Stimulated activated CD8-positive, alpha-beta memory T cell treated with anti-CD3 and anti-CD28 coated beads, Interleukin-7, amount 100 ng/mL, for 24 hours (primary cell): Measurements from ENCODE around the gene ZNF2.

Experiments
- DNase-seq: peaks from one replicate; pipeline ENCODE4 v3.0.0-alpha.2; 2020; ENCODE audit warnings: low read depth

The ZNF2 gene

DNA sequence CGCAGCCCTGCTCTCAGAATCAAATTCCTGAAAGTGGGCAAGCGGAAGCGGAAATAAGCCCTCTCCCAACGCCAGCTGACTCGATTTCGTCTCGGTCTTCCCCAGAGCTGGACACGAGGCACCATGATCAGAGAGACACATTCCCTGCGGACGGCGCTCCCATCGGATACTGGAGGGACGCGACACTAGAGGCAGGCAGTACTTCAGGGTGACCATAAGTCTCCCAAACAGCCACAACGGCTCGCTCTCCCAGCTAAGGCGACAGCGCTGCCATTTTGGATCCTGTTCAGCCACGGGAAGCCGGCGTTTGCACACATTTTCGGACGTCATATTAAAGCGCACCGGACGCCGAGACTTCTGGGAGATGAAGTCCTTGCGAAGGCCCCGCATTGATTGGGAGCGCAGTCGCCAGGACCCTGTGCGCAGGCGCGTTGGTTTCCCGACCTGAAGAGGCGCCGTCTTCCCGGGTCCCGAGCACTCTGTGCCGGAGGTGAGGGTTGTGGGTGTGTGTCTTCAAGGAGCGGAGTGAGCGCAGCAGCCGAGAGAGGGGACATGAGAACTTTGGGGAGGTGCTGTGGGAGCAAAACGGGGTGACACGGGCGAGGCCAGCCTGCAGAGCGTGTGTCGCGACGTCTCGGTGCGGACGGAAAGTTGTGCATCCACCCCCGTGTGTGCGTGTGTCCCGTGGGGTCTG is at the start of gene ZNF2:
TSS of gene ZNF2 (plus strand) at position 439 of the 694 bp plus-strand sequence. CDS start 10,418 bp downstream, outside the sequence.
- DNase-seq = peak; percentile 96

DNA sequence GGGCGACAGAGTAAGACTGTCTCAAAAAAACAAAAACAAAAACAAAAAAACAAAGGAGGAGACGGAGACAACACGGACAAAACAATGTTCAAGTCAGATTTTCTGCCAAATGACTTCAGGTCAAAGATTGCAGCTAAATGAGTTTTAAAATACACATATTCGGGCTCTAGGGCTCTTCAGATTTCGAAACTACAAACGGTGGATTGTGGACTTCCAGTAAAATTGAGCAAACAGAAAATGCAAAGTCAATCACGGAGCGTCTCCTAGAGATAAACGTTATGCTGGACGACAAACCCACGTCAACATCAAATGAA is 44.6 kb upstream of the ZNF2 start:
- no peak for DNase-seq

DNA sequence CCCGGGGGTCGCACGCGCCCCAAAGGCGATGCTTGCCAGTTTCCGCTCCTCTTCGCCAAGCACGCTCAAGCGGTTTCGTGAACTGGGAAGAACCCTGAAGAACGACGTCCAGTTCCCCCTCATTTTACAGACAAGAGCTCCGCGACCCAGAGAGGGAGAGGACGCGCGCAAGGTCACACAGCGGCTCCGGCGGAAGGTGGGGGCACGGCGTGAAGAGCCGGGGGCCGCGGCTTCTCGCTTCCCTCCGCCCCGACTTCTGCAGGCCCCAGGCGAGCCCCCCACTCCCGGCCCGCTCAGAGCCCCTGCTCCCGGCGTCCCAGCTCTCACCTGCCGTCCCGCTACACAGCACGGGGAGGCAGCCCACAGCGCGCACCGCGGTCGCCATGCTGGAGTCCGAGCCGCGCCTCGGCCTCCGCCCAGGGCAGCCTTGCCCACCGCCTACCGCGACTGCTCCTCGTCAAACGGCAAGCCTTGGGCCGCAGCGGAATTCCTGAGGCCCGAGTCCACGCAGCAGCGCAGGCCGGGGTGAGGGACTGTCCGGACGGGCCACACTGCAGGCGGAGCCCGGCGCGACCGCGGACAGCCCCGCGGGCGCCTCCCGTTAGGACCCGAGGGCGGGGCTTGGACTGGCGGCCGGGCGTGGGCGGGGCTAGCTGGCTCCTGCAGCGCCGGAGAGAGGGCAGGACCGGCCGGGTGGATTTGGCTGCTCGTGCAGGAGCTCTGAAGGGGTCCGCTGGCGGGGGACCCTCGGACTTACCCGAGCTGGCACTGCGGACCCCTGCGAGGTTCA is 44.0 kb upstream of the ZNF2 start, which contains the start of gene MRPS5:
TSS of gene MRPS5 (minus strand) at position 402 of the 790 bp plus-strand sequence. CDS start at position 385, 17 bp downstream.
- DNase-seq = peak; percentile 83

DNA sequence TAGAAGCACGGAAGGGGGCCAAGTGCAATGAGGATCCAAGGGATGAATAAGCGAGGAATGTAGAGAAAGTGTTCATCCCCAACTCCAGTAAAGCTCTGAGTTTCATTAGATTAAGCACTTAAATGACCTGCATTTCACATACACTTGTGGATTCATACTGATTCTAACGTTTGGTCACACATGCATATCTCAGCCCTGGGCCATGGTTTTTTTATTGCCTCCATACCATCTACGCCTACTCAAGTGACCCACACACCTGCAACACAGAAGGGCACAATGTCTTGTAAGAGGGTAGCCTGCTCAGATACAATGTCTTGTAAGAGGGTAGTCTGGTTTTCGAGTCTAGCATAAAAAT is 43.4 kb upstream of the ZNF2 start:
- DNase-seq = no peak

DNA sequence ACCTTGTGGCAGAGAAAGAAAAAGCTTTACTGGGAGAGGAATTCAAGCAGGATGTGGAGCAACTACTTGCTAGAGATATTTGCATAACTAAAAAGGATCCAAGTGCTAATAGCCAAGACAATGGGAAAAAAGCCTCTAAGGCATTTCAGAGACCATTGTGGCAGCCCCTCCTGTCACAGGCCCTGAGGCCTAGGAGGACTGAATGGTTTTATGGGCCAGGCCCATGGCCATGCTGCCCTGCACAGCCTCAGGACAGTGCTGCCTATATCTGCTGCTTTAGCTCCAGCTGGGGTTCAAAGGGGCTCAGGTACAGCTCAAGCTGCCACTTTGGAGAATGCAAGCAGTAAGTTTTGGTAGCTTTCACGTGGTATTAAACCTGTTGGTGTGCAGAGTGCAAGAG is 26.9 kb upstream of the ZNF2 start:
- no peak for DNase-seq

DNA sequence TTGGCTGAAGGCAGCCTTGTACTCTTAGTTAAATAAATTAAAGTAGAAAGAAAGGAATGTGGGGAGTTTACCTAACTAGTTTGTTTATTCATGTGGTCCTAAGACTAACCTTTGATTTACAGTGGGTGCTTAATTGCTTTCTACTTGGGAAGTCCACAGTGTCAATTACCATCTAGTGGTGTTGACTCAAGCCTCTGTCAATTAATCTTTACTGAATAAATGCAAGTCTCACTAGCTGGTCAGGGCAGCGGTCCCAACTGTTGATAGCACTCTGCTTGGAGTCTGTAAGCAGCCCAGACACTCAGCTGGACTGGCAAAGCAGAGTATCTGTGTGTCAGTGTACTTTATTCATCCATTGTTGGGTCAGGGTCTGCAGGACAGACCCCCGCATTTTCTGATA is 21.8 kb upstream of the ZNF2 start:
- DNase-seq = no peak

DNA sequence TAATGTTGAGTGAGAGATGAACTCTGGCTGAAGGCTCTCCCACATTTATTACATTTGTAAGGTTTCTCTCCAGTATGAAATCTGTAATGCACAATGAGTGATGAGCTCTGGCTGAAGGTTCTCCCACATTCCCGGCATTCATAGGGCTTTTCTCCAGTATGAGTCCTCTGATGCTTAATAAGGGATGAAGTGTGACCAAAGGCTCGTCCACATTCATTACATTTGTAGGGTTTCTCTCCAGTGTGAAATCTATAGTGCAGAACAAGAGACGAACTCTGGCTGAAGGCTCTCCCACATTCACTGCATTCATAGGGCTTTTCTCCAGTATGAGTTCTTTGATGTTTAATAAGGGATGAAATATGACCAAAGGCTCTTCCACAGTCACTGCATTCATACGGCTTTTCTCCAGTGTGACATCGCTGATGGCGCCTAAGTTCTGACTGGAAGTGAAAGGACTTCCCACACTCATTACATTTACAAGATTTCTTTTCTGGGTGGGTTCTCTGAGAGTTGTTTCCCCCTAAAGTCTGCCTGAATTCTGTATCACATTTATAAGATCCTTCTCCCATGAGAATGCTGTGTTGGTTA is 16.1 kb upstream of the ZNF2 start:
- DNase-seq = no peak

DNA sequence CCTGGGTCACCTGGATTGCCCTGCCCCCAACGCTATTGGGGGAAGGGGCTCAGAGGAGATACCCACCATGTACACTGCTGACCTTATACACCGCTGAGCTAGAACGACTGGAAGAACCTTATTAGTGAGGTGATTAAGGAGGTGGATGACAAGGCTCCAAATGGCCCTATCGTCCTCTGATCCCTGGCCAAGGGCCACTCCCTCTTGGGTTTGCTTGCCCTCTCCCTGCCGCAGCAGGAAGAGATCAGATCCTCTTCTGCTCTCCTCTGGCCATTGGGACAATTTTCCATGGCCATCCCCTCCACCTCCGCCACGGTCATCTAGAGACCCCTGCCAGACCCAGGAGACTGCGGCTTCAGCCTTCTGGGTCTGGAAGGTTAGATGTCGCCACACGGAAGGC is 7.2 kb upstream of the ZNF2 start:
- no peak for DNase-seq

DNA sequence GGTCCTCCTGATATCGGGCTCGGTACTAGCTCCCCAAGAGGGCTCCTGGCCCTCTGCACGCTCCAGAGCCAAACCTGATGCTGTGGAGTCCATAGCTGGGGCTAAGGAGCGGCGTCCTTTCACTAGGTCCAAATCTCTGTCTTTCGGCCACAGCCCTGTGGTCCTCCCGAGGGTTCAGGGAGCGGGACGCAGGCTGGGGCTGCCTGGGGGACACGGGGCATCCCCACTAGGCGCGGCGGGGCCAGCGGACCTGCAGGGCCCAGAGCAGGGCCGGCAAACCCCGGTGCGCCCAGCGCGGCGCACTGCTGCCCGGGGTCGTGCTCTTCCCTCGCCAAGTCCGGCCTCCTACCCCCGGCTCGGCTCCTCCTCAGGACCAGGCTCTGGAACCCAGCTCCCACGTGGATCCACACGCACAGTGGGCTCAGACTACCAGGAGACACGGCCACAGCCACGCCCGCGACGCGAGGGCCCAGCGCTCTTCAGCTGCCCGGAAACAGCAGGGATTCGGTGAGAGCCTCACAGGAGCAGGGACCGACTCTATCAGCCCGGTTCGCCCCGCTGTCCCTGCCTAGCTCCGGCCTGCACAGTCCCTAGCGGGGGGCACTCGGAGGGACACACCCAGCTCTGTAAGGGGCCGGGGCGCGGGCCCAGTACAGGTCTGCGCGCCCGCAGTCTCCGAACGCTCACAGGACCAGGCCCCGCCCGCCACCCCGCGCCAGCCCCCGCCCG is 6.6 kb upstream of the ZNF2 start:
- peak; percentile 4 for DNase-seq

DNA sequence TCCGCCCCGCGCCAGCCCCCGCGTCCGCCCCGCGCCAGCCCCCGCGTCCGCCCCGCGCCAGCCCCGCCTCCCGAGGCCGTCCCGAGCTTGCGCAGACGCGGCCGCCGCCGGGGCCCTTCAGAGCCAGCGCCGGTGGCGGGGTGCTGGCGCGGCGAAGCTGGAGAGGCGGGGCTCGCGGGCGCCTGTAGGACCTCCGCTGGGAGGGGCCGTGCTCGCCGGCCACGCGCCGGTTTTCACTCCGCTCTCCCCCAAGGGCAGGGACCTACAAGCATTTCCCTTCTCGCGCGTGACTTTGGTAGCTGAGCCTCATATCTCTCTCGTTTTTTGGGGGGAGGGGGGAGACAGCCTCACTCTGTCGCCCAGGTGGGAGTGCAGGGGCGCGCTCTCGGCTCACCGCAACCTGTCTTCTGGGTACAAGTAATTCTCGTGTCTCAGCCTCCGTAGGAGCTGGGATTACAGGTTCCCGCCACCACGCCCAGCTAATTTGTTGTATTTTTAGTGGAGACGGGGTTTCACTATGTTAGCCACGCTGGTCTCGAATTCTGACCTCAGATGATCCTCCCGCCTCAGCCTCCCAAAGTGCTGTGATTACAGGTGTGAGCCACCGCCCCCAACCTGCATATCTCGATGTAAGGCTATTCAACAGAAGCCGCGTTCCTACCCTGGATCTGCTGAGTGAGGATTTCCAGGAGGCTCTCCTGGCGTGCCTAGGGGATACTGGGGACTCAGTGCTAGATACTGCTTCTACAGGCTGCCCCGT is 5.7 kb upstream of the ZNF2 start, which contains the start of gene ZNF514:
TSS of gene ZNF514 (minus strand) at position 159 of the 760 bp plus-strand sequence. CDS start 6,595 bp downstream, outside the sequence.
- DNase-seq = peak; percentile 49

DNA sequence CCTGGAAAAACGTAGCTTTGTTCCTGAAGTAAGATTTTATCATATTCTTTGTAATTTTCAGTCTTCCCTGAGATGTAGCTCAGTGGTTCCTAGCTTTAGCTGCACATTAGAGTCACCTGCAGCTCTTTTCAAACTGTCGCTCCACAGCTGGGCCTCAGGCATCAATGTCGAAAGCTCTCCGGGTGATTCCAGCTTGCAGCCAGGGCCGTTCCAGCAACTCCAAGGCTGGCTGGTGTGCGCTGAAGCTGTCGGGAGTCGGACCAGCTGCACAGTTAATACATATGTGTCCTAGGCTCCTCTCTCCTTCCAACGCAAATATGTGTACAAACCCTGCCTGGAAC is 609 bp upstream of the ZNF2 start:
- DNase-seq = no peak

DNA sequence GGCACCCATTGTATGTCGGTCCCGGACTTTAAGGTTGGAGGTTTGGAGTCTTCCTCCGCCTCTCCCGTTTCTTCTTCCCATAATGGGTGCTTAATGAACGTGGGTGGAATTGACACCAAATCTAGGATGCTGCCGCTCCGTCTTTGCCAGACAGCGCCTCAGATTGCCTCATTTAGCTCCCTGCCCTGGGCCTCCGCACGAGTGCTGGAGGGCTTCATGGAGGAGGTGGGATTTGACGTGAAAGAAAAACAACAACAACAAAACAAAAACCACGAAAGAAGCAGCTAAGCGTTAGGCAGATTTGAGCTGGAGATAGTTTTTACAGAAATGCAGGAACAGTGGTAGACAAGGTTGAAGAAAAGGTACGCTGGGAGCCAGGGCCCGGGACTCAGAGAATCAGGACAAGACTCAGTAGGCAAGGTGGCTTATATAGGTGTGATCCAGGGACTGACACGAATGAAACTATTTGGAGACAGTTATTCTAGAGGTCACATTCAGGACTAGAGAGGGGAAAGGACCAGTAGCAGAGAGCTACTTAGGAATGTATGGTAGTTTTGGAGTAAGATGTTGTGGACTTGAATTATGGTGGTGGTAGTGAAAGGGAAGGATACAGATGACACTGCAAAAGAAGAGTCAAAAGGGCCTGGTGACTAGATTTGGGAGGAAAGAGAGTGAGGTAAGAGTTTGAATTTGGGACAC is 605 bp downstream of the ZNF2 start:
- DNase-seq = no peak

DNA sequence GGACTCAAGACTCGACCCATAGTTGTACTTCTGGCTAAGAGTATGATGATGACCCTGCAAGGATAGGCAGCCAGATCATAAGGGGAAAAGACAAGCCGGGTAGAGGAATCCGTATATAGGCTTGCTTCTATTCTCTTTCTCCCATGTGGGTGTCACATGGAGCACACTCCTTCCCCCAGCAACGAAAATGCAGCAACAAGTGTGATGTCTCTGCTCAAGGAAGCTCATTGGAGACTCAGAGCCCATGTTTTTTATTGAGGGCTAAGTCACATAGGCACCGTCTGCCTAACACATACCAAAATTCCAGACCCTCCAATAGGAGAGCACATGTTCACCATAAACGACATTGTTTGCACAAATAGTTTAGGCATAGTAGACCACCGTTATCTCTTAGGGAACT is 6.3 kb downstream of the ZNF2 start:
- no peak for DNase-seq

DNA sequence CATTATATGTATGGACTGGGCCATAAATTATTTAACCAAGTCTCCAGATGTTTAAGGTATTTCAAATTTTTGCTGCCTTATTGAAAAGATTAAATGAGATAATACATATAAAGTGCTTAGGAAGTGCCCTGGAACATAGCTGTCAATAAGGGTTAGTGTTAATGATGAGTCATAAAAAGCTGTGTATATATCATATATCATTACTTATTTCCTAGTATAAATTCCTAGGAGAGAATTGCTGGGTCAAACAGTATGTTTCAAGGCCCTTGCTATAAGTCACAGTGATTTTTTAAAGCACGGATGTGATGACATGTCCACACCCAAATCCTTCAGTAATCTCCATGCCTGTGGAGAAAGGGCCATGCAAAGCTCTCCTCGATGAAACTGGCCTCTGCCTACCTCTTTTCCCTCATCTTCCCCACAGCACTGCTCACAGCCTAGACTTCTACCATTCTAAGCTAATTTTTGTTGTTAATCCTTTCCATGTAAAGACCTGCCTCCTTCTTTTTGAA is 8.5 kb downstream of the ZNF2 start:
- no peak for DNase-seq

DNA sequence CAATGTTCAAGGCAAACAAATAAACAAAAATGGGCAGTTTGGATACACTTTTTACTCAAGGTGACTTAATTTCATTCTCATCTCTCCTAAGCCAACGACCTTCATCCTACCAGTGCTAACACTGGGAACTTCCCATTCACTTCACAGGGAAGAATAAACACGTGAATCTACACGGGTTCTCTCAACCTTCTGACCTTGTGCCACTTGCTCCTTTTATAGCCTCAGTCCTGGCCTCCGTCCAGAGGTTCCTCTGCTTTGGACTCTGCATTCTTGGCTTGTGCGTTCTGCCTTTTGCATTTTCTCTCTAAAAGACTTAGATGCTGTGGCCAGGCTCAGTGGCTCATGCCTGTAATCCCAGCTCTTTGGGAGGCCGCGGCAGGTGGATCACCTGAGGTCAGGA is 13.8 kb downstream of the ZNF2 start:
- DNase-seq = no peak

DNA sequence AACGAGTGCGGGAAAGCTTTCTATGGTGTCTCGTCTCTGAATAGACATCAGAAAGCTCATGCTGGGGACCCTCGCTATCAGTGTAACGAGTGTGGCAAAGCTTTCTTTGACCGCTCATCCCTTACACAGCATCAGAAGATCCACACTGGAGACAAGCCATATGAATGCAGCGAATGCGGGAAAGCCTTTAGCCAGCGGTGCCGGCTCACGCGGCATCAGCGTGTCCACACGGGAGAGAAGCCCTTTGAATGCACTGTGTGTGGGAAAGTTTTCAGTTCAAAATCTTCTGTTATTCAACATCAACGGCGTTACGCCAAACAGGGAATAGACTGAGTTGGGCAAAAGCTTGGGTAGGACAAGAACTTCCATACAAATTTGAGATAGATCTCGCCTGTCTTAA is 16.2 kb downstream of the ZNF2 start:
- no peak for DNase-seq

DNA sequence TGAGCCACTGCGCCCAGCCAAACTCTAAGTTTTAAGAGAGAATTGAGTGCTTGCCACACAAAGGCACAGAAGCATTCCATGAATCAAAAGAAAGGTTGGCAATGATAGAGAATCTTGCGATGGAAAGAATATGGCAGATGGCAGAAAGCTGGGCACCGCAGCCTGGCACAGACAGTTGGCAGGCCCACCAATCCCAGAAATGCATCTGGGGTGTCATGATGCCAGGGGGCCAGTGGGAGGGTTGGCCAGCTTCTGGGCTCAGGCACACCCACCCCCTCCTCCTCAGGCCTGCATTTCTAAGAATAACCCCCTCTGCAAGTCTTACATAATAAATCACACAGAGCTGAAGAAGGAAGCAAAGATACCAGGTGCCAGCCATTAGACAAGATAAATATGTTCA is 19.6 kb downstream of the ZNF2 start:
- DNase-seq = no peak

DNA sequence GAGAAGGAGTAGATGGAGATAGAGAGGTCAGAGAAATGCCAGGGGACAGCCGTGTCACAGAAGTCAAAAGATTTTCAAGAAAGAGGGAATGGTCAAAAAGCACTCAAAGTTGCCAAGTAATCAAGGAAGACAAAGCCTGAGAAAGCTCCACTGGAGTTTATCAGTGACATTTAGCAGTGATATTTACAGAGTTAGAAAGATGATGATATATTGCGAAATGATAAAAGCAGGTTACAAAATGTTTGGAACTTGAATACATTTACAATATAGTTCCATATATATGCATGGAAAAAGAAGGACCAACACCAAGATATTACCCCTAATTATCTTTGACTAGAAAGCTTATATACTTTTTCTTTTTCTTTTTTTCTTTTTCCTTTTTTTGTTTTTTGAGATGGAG is 20.4 kb downstream of the ZNF2 start:
- DNase-seq = no peak

DNA sequence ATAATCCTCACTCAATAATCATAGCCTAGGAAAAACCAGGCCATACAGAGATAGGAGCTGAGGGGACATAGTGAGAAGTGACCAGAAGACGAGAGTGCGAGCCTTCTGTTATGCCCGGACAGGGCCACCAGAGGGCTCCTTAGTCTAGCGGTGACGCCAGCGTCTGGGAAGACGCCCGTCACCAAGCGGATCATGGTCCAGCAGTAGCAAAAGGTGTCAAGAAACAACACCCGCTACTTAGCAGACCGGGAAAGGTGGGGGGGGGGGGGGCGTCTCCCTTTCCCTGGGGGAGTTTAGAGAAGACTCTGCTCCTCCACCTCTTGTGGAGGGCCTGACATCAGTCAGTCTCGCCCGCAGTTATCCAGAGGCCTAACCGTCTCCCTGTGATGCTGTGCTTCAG is 27.3 kb downstream of the ZNF2 start:
- DNase-seq = peak; percentile 30

DNA sequence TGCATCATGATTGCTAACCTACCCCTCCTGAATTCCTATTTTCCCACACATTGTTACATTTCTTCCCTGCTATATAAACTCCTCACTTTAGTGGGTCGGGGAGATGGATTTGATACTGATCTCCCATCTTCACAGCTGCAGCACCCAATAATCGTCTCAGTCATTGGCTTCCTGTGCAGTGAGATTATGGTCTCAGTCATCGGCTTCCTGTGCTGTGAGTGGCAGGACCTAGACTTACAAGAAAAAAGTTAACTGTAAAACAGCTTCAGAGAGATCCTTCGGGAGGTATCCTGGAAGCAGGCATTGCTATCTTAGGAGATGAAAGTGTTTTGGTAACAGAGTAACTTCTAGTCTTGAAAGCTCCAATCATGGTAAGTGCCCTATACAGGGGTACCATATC is 38.3 kb downstream of the ZNF2 start:
- DNase-seq = no peak

DNA sequence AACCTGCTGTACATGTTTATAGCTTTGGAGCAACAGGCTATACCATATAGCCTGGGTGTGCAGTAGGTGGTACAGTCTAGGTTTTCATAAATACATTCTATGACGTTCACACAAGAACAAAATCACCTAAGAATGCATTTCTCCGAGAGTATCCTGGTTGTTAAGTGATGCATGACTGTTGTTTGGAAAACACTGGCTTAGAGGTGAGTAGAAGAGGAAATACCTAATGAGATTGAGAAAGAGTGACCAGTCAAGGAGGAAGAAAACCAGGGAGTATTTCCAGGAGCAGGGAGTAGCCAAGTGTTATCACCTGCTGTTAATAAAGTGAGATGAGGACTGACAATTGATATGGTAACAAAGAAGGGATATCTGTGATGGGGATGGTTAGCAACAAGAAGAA is 38.8 kb downstream of the ZNF2 start:
- no peak for DNase-seq
